Neural cell (in vitro differentiated cells): ENCODE results near the gene FCN1. TPM values are rescaled to one million over a fixed set of nuclear protein-coding genes. Genes with fewer than 3 reads are reported as not detected.

Experiments used
- H2AFZ ChIP-seq: fragments of 200-600, 300-800 bp; sonication (generic), shearing (Covaris generic); 2 replicates; pipeline ENCODE4 v1.6.0; 2014; ENCODE audit warnings: low read depth, mild to moderate bottlenecking, antibody characterized with exemption, low read length, moderate library complexity
- H3F3A ChIP-seq: fragments of 200-600 bp; shearing (Covaris generic); 2 replicates; pipeline ENCODE4 v1.6.1; 2016; ENCODE audit warnings: mild to moderate bottlenecking, moderate library complexity, mixed read lengths, antibody characterized with exemption, low read length; ENCODE audit not compliant: insufficient read depth, poor library complexity, severe bottlenecking
- H3K27ac ChIP-seq: fragments of 200-600, 300-800 bp; sonication (generic), shearing (Covaris generic); 2 replicates; pipeline ENCODE4 v1.5.1; 2014; ENCODE audit warnings: mild to moderate bottlenecking, low read length, moderate library complexity
- H3K27me3 ChIP-seq: fragments of 300-800, 200-600 bp; sonication (generic), shearing (Covaris generic); 2 replicates; pipeline ENCODE4 v1.6.0; 2014; ENCODE audit warnings: mild to moderate bottlenecking, low read depth, low read length, moderate library complexity; ENCODE audit not compliant: insufficient read depth
- H3K36me3 ChIP-seq: fragments of 300-800, 200-600 bp; sonication (generic), shearing (Covaris generic); 2 replicates; pipeline ENCODE4 v1.5.1; 2014; ENCODE audit warnings: mild to moderate bottlenecking, antibody characterized with exemption, low read length, moderate library complexity; ENCODE audit not compliant: insufficient read depth
- H3K4me2 ChIP-seq: fragments of 300-800, 200-600 bp; sonication (generic), shearing (Covaris generic); 2 replicates; pipeline ENCODE4 v1.6.0; 2014; ENCODE audit warnings: mild to moderate bottlenecking, low read length
- H3K4me3 ChIP-seq: fragments of 300-800, 200-600 bp; sonication (generic), shearing (Covaris generic); 2 replicates; pipeline ENCODE4 v1.5.1; 2014; ENCODE audit warnings: mild to moderate bottlenecking, low read length, moderate library complexity
- H3K79me2 ChIP-seq: fragments of 200-600 bp; shearing (Covaris generic); replicated peaks from 2 replicates; pipeline ENCODE4 v1.6.0; 2014; ENCODE audit warnings: mild to moderate bottlenecking, low read length, moderate library complexity; ENCODE audit not compliant: insufficient read depth
- H3K9ac ChIP-seq: fragments of 300-800, 200-600 bp; sonication (generic), shearing (Covaris generic); 2 replicates; pipeline ENCODE4 v1.6.1; 2016; ENCODE audit warnings: mild to moderate bottlenecking, low read length, mixed read lengths
- H3K9me2 ChIP-seq: fragments of 200-600 bp; shearing (Covaris generic); 2 replicates; pipeline ENCODE4 v1.6.1; 2016; ENCODE audit warnings: mild to moderate bottlenecking, low read length, mixed read lengths; ENCODE audit not compliant: insufficient read depth
- H3K9me3 ChIP-seq: fragments of 200-600, 300-800 bp; sonication (generic), shearing (Covaris generic); 2 replicates; pipeline ENCODE4 v1.6.1; 2016; ENCODE audit warnings: mild to moderate bottlenecking, mixed run types, low read length, moderate library complexity, mixed read lengths
- H4K20me1 ChIP-seq: fragments of 200-600 bp; shearing (Covaris generic); 2 replicates; pipeline ENCODE4 v1.6.1; 2016; ENCODE audit warnings: mild to moderate bottlenecking, mixed run types; ENCODE audit not compliant: insufficient read depth
- EP300 ChIP-seq: fragments of 450-650 bp; conservative IDR thresholded peaks from 2 replicates; pipeline ENCODE4 v1.6.1; 2014; ENCODE audit warnings: antibody characterized with exemption, mild to moderate bottlenecking, moderate library complexity; ENCODE audit not compliant: poor library complexity, severe bottlenecking
- EZH2 ChIP-seq: fragments of 200-600, 300-800 bp; shearing (Covaris generic), sonication (generic); IDR thresholded peaks from 2 replicates; pipeline ENCODE4 v1.6.1; 2014; ENCODE audit warnings: antibody characterized with exemption, low read length, borderline replicate concordance, mild to moderate bottlenecking; ENCODE audit not compliant: insufficient read depth, poor library complexity, severe bottlenecking
- MXI1 ChIP-seq: fragments of 450-650 bp; conservative IDR thresholded peaks from 2 replicates; pipeline ENCODE4 v1.6.1; 2014; ENCODE audit warnings: antibody characterized with exemption, mild to moderate bottlenecking; ENCODE audit not compliant: poor library complexity, severe bottlenecking
- POLR2AphosphoS5 ChIP-seq: IDR thresholded peaks from 2 replicates; pipeline ENCODE4 v1.6.1; 2012
- RAD21 ChIP-seq: fragments of 450-650 bp; conservative IDR thresholded peaks from 2 replicates; pipeline ENCODE4 v1.6.1; 2014; ENCODE audit warnings: antibody characterized with exemption, mild to moderate bottlenecking, moderate library complexity
- SMC3 ChIP-seq: fragments of 450-650 bp; conservative IDR thresholded peaks from 2 replicates; pipeline ENCODE4 v1.6.1; 2014; ENCODE audit warnings: antibody characterized with exemption, mild to moderate bottlenecking, moderate library complexity; ENCODE audit not compliant: poor library complexity
- TAF1 ChIP-seq: IDR thresholded peaks from 2 replicates; pipeline ENCODE4 v1.6.1; 2012; ENCODE audit warnings: low read depth
- polyA plus RNA-seq: library from polyadenylated mRNA; depleted of rRNA; stranded (reverse); fragments of >200 nt; gene quantifications from 2 replicates; pipeline ENCODE4 v1.2.3, GENCODE V29; 2014
- TF ChIP-seq, protein P1 (sequence below): IDR thresholded peaks from 2 replicates; pipeline ENCODE4 v1.6.1; 2012; ENCODE audit warnings: borderline replicate concordance
- TF ChIP-seq, protein P2 (sequence below): fragments of 450-650 bp; IDR thresholded peaks from 2 replicates; pipeline ENCODE4 v1.5.1; 2014; ENCODE audit warnings: antibody characterized with exemption, mild to moderate bottlenecking, moderate library complexity; ENCODE audit not compliant: poor library complexity, severe bottlenecking

Gene FCN1
- polyA plus RNA-seq, 1 donor from 2014 or later: not detected

DNA sequence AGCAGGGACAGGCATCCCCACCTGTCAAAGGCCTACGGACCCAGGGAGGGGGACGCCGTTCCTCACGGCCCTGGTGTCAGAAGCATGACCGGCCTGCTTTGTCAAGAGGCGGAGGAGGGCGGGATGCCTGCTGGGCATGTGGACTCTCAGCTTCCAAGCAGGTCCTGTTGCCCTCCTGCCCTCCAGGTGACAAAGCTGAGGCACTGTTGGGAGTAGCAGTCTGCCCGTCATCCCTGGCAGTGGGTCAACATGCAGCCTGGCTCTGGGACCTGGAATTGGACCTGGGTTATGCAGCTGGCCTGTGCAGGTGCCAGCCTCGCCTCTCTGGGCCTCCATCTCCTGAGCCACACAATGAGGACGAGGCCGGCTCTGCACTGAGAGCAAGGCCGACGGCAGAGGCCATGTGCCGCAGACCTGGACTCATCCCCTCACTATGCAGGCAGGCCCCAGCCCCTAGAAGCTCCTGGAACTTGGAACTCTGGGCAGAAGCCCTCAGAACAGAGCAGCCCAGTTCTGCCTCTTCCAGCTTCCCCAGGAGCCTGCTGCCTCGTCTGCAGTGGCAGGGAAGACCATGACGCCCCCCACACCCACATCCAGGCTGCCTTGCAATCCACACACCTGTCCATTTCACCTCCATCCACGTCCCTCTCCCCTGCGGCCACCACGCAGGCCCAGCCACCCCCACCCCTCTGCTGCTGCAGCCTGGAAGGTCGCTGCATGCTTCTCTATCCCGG, 20.8 kb upstream of the FCN1 start:
- Histone ChIP-seq H3K9me3 (no peaks in the 10 kb centered on the region), H3K4me3 (no peak overlapping the region), H3K9ac (no peak overlapping the region)

DNA sequence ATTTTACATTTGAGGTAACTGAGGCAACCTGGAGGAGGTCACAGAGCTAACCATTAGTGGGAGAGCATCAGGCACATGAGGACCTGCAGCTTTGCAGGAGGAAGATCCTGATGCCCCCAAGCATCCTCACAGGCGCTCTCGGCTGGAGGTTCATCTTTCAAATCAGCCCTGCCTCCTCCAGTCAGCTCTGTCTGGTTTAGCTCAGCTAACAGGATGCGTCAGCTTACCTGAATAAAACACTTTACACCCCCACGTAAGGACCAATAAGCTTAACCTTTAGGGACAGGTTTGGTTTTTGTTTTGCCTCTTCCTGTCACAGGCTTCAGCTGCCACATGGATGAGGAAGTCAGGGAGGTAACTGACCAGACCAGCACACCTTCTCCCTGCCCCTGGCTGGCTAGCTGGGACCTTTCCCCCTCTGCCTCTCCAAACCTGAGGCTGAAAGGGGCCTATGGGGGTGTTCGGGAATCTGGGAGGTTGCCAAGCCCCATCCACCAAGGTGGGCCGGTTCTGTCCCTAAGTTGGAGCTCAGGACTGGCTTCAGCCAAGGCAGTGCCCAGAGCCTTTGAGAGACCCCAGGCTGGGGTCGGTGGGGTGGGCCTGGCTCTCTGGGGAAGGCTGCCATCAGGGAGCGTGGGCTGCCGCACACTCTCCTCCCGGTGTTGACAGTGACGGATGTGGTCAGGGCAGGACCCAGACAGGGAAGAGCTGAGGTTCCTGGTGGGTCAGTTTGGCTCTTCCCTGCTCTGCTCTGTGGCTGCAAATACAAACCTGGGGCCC, 20.0 kb upstream of the FCN1 start:
- no peaks in the 10 kb centered on the region for H3K9me2 ChIP-seq
- H3K79me2 ChIP-seq: no peaks in the 10 kb centered on the region
- no peak overlapping the region for H3K9ac ChIP-seq
- no peaks in the 10 kb centered on the region for H3K9me3 ChIP-seq
- no peaks in the 10 kb centered on the region for H3K27me3 ChIP-seq
- H3K4me2 ChIP-seq: no peak overlapping the region
- no peaks in the 10 kb centered on the region for H3F3A ChIP-seq
- no peak overlapping the region for H3K27ac ChIP-seq
- H4K20me1 ChIP-seq: no peaks in the 10 kb centered on the region
- H2AFZ ChIP-seq: no peak overlapping the region
- no peaks in the 10 kb centered on the region for H3K36me3 ChIP-seq
- H3K4me3 ChIP-seq: no peak overlapping the region
- TF ChIP-seq RAD21 (no peak), TAF1 (no peak), POLR2AphosphoS5 (no peak), EZH2 (no peak), EP300 (no peak), SMC3 (no peak)
- TF ChIP-seq, protein P1, sequence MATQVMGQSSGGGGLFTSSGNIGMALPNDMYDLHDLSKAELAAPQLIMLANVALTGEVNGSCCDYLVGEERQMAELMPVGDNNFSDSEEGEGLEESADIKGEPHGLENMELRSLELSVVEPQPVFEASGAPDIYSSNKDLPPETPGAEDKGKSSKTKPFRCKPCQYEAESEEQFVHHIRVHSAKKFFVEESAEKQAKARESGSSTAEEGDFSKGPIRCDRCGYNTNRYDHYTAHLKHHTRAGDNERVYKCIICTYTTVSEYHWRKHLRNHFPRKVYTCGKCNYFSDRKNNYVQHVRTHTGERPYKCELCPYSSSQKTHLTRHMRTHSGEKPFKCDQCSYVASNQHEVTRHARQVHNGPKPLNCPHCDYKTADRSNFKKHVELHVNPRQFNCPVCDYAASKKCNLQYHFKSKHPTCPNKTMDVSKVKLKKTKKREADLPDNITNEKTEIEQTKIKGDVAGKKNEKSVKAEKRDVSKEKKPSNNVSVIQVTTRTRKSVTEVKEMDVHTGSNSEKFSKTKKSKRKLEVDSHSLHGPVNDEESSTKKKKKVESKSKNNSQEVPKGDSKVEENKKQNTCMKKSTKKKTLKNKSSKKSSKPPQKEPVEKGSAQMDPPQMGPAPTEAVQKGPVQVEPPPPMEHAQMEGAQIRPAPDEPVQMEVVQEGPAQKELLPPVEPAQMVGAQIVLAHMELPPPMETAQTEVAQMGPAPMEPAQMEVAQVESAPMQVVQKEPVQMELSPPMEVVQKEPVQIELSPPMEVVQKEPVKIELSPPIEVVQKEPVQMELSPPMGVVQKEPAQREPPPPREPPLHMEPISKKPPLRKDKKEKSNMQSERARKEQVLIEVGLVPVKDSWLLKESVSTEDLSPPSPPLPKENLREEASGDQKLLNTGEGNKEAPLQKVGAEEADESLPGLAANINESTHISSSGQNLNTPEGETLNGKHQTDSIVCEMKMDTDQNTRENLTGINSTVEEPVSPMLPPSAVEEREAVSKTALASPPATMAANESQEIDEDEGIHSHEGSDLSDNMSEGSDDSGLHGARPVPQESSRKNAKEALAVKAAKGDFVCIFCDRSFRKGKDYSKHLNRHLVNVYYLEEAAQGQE: no peak
- TF ChIP-seq, protein P2, sequence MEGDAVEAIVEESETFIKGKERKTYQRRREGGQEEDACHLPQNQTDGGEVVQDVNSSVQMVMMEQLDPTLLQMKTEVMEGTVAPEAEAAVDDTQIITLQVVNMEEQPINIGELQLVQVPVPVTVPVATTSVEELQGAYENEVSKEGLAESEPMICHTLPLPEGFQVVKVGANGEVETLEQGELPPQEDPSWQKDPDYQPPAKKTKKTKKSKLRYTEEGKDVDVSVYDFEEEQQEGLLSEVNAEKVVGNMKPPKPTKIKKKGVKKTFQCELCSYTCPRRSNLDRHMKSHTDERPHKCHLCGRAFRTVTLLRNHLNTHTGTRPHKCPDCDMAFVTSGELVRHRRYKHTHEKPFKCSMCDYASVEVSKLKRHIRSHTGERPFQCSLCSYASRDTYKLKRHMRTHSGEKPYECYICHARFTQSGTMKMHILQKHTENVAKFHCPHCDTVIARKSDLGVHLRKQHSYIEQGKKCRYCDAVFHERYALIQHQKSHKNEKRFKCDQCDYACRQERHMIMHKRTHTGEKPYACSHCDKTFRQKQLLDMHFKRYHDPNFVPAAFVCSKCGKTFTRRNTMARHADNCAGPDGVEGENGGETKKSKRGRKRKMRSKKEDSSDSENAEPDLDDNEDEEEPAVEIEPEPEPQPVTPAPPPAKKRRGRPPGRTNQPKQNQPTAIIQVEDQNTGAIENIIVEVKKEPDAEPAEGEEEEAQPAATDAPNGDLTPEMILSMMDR: no peak

More for the DNA sequence above, 20.8 kb upstream of the FCN1 start:
- no peaks in the 10 kb centered on the region for H3F3A ChIP-seq
- no peak overlapping the region for H2AFZ ChIP-seq
- no peaks in the 10 kb centered on the region for H4K20me1 ChIP-seq
- no peaks in the 10 kb centered on the region for H3K9me2 ChIP-seq
- H3K36me3 ChIP-seq: no peaks in the 10 kb centered on the region
- H3K79me2 ChIP-seq: no peaks in the 10 kb centered on the region
- H3K27me3 ChIP-seq: no peaks in the 10 kb centered on the region
- no peak overlapping the region for H3K4me2 ChIP-seq
- TF ChIP-seq TAF1 (no peak), MXI1 (no peak), EZH2 (no peak), POLR2AphosphoS5 (no peak), SMC3 (no peak), RAD21 (no peak), EP300 (no peak)
- TF ChIP-seq, protein P2: no peak
- TF ChIP-seq, protein P1: no peak
- no peak overlapping the region for H3K27ac ChIP-seq
